Measurements from ENCODE around the gene ANKRD33B.

- TF ChIP-seq, protein P1, sequence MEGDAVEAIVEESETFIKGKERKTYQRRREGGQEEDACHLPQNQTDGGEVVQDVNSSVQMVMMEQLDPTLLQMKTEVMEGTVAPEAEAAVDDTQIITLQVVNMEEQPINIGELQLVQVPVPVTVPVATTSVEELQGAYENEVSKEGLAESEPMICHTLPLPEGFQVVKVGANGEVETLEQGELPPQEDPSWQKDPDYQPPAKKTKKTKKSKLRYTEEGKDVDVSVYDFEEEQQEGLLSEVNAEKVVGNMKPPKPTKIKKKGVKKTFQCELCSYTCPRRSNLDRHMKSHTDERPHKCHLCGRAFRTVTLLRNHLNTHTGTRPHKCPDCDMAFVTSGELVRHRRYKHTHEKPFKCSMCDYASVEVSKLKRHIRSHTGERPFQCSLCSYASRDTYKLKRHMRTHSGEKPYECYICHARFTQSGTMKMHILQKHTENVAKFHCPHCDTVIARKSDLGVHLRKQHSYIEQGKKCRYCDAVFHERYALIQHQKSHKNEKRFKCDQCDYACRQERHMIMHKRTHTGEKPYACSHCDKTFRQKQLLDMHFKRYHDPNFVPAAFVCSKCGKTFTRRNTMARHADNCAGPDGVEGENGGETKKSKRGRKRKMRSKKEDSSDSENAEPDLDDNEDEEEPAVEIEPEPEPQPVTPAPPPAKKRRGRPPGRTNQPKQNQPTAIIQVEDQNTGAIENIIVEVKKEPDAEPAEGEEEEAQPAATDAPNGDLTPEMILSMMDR (conservative IDR thresholded peaks at IDR 0.05; ENCODE audit: low read depth in 2 of 2): no peak
- TF ChIP-seq POLR2AphosphoS5 (IDR thresholded peaks at IDR 0.05; ENCODE audit: low read depth) (no peak), ETS1 (IDR thresholded peaks at IDR 0.05) (no peak), EZH2 (IDR thresholded peaks at IDR 0.05; ENCODE audit: low read depth, unreplicated experiment) (no peak), ZNF114 (CRISPR knock-in tag; IDR thresholded peaks at IDR 0.05) (no peak), EZH2phosphoT487 (IDR thresholded peaks at IDR 0.05; ENCODE audit: unreplicated experiment) (no peak), CREB1 (CRISPR knock-in tag; IDR thresholded peaks at IDR 0.05; ENCODE audit: low read depth) (no peak), NANOG (IDR thresholded peaks at IDR 0.05; ENCODE audit: borderline replicate concordance) (no peak), ZNF462 (CRISPR knock-in tag; IDR thresholded peaks at IDR 0.05) (no peak)
- TF ChIP-seq, protein P2, sequence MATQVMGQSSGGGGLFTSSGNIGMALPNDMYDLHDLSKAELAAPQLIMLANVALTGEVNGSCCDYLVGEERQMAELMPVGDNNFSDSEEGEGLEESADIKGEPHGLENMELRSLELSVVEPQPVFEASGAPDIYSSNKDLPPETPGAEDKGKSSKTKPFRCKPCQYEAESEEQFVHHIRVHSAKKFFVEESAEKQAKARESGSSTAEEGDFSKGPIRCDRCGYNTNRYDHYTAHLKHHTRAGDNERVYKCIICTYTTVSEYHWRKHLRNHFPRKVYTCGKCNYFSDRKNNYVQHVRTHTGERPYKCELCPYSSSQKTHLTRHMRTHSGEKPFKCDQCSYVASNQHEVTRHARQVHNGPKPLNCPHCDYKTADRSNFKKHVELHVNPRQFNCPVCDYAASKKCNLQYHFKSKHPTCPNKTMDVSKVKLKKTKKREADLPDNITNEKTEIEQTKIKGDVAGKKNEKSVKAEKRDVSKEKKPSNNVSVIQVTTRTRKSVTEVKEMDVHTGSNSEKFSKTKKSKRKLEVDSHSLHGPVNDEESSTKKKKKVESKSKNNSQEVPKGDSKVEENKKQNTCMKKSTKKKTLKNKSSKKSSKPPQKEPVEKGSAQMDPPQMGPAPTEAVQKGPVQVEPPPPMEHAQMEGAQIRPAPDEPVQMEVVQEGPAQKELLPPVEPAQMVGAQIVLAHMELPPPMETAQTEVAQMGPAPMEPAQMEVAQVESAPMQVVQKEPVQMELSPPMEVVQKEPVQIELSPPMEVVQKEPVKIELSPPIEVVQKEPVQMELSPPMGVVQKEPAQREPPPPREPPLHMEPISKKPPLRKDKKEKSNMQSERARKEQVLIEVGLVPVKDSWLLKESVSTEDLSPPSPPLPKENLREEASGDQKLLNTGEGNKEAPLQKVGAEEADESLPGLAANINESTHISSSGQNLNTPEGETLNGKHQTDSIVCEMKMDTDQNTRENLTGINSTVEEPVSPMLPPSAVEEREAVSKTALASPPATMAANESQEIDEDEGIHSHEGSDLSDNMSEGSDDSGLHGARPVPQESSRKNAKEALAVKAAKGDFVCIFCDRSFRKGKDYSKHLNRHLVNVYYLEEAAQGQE (IDR thresholded peaks at IDR 0.05; ENCODE audit: unreplicated experiment): no peak
Measured at GRCh38 chr5:10580531-10581423, 16.9 kb downstream of the ANKRD33B start.

Measured in GM23338 (cell line).